ENCODE results near the gene GMPPB.

- TF ChIP-seq POLR2AphosphoS5 (IDR thresholded peaks at IDR 0.05; ENCODE audit: low read depth, low read length): no peak
- no peak for TF ChIP-seq POLR2A (IDR thresholded peaks at IDR 0.05; ENCODE audit: low read depth, low read length)
- TF ChIP-seq TAF1 (IDR thresholded peaks at IDR 0.05; ENCODE audit: borderline replicate concordance, low read depth, low read length): no peak
Observed at GRCh38 chr3:49704629-49705028, 19.1 kb downstream of the GMPPB start.

Data from GM12892 (cell line).